Thoracic aorta (tissue), 2 donors: ENCODE results near the gene TLR9. TPM values are rescaled to one million over a fixed set of nuclear protein-coding genes. Genes with fewer than 3 reads are reported as not detected.

Experiments used
- ATAC-seq: fragments of 150-250 bp; one replicate; pipeline ENCODE4 v1.8.0; 2017; ENCODE audit warnings: low read depth; ENCODE audit not compliant: insufficient number of reproducible peaks, low FRiP score
- DNase-seq: peaks from one replicate; pipeline ENCODE4 v3.0.0-alpha.2; 2020; ENCODE audit warnings: low spot score
- H3K27ac ChIP-seq, 2 donors: fragments of 200-600 bp; sonication (generic); 1 replicate in 1 of 2; 2 replicates in 1 of 2; pipeline ENCODE4 v1.5.1; 2016; ENCODE audit warnings: mild to moderate bottlenecking in 2 of 2, moderate library complexity in 2 of 2
- H3K27me3 ChIP-seq: fragments of 200-600 bp; sonication (generic); replicated peaks from 2 replicates; pipeline ENCODE4 v1.6.0; 2016; ENCODE audit warnings: mild to moderate bottlenecking; ENCODE audit not compliant: insufficient read depth
- H3K36me3 ChIP-seq: fragments of 200-600 bp; sonication (generic); one replicate; pipeline ENCODE4 v1.5.1; 2016
- H3K4me1 ChIP-seq, 2 donors: fragments of 200-600 bp; sonication (generic); 1 replicate in 1 of 2; 2 replicates in 1 of 2; pipeline versions ENCODE4 v1.5.1 to v1.6.0; 2016; ENCODE audit warnings: low read depth in 2 of 2, mild to moderate bottlenecking in 1 of 2; ENCODE audit not compliant: control insufficient read depth in 1 of 2
- H3K4me3 ChIP-seq: fragments of 200-600 bp; sonication (generic); 2 replicates; pipeline ENCODE4 v1.5.1; 2016; ENCODE audit warnings: mild to moderate bottlenecking
- H3K9me3 ChIP-seq: fragments of 200-600 bp; sonication (generic); 2 replicates; pipeline ENCODE4 v1.5.1; 2016
- total RNA-seq, 2 donors: library from RNA; depleted of rRNA; stranded (reverse); fragments of >200 nt; gene quantifications; one replicate each; pipeline versions ENCODE4 v1.1.0 to v1.2.3, GENCODE V29; 2016
- TF ChIP-seq, protein P1 (sequence below): fragments of 200-600 bp; sonication (generic); IDR thresholded peaks from one replicate; pipeline ENCODE4 v1.5.1; 2019; ENCODE audit warnings: antibody characterized with exemption

TLR9 gene
- total RNA-seq, 2 donors from 2014 or later, result not detected

DNA sequence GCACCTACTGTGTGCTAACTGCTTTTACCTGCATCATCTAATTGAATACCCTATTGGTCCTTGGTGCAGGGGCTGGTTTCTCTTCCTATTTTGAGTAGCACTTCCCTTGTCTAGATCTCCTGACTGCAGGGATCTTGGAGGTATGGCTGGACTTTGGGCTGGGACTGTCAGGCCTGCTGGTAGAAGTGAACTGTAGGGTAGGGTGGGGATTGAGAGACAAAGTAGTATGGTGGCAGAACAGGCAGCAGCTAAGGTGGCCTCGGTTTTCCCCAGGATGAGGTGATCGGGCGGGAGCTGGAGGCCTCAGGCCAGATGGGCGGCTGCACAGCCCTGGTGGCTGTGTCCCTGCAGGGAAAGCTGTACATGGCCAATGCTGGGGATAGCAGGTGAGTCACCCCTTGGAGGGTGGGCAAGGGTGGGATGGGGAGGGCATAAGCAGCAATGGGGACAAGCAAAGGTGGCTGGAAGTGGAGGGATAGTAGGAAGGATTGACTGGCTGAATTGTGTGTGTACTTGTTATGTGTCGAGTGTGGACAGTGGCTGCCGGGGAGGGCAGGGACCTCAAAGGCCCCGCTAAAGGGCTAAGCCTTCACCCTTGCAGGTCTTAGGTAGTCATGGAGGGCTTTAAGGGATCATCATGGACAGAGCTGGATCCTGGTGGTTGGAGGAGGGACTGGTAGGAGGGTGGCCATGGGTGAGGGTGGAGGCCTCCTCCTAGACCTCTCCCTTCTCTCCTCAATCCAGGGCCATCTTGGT lies 22.1 kb upstream of the TLR9 start:
- DNase-seq, result no peak
- no peak for ATAC-seq
- H3K4me1 ChIP-seq, result peaks cover 0 to 31% of the 10 kb centered on the region in 2 donors
- no peak overlapping the region for H3K27ac ChIP-seq
- peaks cover 10% of the 10 kb centered on the region for H3K36me3 ChIP-seq
- H3K4me3 ChIP-seq, result peak overlapping the region; percentile 83
- H3K27me3 ChIP-seq, result no peaks in the 10 kb centered on the region
- TF ChIP-seq, protein P1, sequence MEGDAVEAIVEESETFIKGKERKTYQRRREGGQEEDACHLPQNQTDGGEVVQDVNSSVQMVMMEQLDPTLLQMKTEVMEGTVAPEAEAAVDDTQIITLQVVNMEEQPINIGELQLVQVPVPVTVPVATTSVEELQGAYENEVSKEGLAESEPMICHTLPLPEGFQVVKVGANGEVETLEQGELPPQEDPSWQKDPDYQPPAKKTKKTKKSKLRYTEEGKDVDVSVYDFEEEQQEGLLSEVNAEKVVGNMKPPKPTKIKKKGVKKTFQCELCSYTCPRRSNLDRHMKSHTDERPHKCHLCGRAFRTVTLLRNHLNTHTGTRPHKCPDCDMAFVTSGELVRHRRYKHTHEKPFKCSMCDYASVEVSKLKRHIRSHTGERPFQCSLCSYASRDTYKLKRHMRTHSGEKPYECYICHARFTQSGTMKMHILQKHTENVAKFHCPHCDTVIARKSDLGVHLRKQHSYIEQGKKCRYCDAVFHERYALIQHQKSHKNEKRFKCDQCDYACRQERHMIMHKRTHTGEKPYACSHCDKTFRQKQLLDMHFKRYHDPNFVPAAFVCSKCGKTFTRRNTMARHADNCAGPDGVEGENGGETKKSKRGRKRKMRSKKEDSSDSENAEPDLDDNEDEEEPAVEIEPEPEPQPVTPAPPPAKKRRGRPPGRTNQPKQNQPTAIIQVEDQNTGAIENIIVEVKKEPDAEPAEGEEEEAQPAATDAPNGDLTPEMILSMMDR, result no peak
- no peaks in the 10 kb centered on the region for H3K9me3 ChIP-seq

DNA sequence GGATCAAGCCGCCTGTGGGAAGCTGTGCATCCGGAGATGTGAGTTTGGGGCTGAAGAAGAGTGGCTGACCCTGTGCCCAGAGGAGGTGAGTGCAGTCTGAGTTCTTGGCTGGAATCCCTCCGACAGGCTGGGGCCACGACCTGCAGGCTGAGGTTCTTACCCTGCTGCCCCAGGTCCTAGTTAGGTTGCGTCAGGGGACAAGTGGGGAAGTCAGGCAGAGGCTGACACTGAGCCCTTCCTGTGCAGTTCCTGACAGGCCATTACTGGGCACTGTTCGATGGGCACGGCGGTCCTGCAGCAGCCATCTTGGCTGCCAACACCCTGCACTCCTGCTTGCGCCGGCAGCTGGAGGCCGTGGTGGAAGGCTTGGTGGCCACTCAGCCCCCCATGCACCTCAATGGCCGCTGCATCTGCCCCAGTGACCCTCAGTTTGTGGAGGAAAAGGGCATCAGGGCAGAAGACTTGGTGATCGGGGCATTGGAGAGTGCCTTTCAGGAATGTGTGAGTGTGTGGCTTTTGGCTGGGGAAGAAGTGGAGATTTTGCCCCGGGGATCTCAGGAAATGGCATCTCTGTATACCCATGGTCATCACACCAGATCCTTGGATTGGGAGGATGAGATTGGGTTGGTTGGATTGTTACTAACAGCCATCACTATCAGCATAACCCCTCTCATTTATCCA lies 21.4 kb upstream of the TLR9 start:
- H3K9me3 ChIP-seq, result no peaks in the 10 kb centered on the region
- no peaks in the 10 kb centered on the region for H3K27me3 ChIP-seq
- ATAC-seq (no peak), DNase-seq (no peak)
- H3K27ac ChIP-seq, result peak overlapping the region; percentile 79 to 96
- H3K4me3 ChIP-seq, result peak overlapping the region; percentile 83
- H3K36me3 ChIP-seq, result peaks cover 10% of the 10 kb centered on the region
- TF ChIP-seq, protein P1, result no peak
- peaks cover 0 to 31% of the 10 kb centered on the region in 2 donors for H3K4me1 ChIP-seq

DNA sequence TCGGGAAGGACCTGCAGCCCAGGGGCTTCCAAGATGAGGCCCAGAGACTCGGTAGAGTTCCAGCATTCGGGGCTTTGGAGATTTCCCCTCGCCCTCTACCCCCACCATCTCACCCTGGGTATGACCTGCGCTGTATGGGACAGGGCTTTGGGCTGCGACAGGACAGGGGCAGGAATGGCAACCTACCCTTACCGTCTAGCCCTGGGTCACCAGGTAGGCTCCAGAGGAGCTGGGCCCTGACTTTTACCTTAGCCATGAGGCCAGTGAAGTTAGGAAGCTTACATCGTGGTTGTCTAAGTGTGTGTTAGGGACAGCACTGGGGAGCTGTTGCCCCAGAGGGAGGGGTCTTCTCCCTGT lies 20.8 kb upstream of the TLR9 start:
- no peaks in the 10 kb centered on the region for H3K27me3 ChIP-seq
- ATAC-seq (no peak), DNase-seq (no peak)
- H3K9me3 ChIP-seq, result no peaks in the 10 kb centered on the region
- TF ChIP-seq, protein P1, result no peak
- H3K36me3 ChIP-seq, result peaks cover 10% of the 10 kb centered on the region
- peak overlapping the region; percentile 83 for H3K4me3 ChIP-seq
- peaks cover 0 to 31% of the 10 kb centered on the region in 2 donors for H3K4me1 ChIP-seq
- peak overlapping the region; percentile 79 to 96 for H3K27ac ChIP-seq

DNA sequence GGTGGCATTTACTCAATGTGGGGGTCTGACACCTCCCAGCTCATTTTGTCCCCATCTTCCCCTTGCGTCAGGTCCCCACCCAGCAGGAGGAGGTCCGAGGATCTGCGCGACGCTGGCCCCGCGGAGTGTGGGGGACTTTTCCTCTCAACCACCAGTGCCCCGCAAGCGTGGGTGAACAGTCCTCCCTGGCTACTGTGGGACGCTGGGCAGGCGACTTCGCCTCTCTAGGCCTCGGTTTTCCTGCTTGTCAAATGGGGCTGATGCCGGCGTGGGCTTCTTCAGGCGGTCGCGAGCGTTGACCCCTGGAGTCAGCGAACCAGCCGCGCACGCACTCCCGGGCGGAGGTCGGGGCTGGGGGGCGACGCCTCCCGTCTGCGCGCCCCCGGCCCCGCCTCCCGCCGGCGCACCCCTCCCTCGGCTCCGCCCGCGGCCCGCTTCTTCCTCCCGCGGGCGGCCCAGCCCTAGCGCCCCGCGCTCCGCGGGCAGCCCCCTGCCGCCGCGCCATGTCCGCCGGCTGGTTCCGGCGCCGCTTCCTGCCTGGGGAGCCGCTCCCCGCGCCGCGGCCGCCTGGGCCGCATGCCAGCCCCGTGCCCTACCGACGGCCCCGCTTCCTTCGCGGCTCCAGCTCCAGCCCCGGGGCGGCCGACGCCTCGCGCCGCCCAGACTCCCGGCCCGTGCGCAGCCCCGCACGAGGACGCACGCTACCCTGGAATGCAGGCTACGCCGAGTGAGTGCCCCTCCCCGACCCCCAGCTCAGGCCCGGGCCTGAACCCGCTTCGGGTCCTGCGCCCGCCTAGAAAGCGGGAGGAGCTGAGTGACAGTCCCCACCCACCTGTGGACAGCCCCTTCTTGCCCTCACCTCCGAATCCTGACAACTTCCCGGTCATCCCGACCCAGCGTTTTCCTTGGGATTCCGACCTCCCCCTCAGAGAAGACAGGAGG lies 20.1 kb upstream of the TLR9 start, which contains the start of gene PPM1M:
Gene PPM1M, plus strand, starts transcription at position 438 of the 942 bp plus-strand sequence. Its CDS starts 66 bp downstream, at position 504.
- DNase-seq (no peak), ATAC-seq (peak; percentile 56)
- TF ChIP-seq, protein P1, result no peak

More for the DNA sequence above, 20.1 kb upstream of the TLR9 start, which contains the start of gene PPM1M:
- peak within 1 kb of the TSS; percentile 83 for H3K4me3 ChIP-seq
- H3K27me3 ChIP-seq, result no peaks in the 10 kb centered on the region
- H3K4me1 ChIP-seq, result peaks cover 0 to 33% of the 10 kb centered on the region in 2 donors
- no peaks in the 10 kb centered on the region for H3K9me3 ChIP-seq
- peak within 1 kb of the TSS; percentile 79 to 96 for H3K27ac ChIP-seq
- H3K36me3 ChIP-seq, result peaks cover 7% of the 10 kb centered on the region
